Measurements from ENCODE around the gene SAT2.
"Not testable (repeated sequence)": the region's sequence is repeated elsewhere in the genome, so short reads cannot be mapped to it uniquely, and the experiment has no call there.

SAT2 gene

GRCh38 chr17:7633093-7633492 lies 5.5 kb upstream of the SAT2 start:
- DNase-seq, result no peak

DNA sequence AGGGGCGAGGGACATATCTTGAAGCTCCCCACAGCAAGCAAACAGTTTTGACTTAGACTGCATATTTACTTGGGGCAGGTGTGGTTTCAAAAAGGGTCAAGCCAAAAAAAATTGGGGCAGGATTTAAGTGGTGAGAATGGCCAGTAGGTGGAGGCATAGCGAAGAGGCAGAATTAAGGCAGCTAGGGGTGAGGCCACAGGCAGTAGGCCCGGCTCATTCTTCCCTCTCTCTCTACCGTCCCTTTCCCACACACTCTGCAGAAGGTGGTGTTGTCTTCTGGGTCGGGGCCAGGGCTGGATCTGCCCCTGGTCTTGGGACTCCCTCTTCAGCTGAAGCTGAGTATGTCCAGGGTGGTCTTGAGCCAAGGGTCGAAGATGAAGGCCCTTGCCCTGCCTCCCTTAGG lies 4.9 kb upstream of the SAT2 start:
- peak; percentile 42 to 59 for DNase-seq

GRCh38 chr17:7631398-7632380 lies 4.1 kb upstream of the SAT2 start:
- no peak for DNase-seq

GRCh38 chr17:7629939-7630571 lies 2.4 kb upstream of the SAT2 start, which contains the start of gene SHBG:
Gene SHBG (plus strand): TSS chr17:7630135. CDS start chr17:7630173, 38 bp downstream.
- no peak for DNase-seq

DNA sequence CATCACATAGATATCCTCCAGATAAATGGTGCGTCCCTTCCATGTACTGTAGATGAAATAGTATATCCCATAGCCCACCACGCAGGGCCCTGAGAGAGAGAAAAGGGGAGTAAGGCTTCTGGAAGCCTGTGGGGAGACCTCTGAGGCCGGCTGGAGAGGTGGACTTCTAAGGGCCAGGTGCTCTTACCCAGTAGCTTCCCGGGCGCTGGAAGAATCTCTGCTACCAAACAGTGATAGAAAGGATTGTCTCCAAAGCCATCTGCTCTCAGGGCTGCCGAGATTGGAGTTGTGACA lies 718 bp downstream of the SAT2 start:
- no peak for DNase-seq

DNA sequence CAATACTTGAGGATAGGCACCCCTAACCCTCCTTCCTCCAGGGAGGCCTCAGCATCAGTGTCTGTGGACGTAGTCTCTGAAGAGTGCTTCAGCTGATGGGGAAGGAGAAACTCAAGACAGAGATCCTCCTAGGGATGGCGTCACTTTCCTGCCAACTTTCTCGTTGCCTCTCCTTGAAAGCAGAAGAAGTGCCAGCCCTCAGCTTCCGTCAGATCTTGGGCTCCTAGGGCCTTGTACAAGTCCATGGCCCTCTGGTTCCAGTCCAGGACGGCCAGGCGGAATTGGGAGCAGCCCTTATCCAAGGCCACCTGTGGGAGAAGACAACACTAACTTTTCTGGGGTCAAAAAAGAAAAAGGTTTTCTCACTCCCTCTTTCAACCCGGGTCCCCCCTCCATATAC lies 1.3 kb downstream of the SAT2 start:
- no peak for DNase-seq

DNA sequence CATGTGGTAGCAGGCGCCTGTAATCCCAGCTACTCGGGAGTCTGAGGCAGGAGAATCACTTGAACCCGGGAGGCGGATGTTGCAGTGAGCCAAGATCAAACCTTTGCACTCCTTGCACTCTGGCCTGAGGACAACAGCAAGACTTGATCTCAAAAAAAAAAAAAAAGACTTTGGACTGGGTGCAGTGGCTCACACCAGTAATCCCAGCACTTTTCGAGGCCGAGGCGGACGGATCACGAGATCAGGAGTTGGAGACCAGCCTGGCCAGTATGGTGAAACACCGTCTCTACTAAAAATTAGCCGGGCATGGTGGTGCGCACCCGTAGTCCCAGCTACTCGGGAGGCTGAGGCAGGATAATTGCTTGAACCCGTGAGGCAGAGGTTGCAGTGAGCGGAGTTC lies 1.9 kb downstream of the SAT2 start:
- not testable (repeated sequence) for DNase-seq

DNA sequence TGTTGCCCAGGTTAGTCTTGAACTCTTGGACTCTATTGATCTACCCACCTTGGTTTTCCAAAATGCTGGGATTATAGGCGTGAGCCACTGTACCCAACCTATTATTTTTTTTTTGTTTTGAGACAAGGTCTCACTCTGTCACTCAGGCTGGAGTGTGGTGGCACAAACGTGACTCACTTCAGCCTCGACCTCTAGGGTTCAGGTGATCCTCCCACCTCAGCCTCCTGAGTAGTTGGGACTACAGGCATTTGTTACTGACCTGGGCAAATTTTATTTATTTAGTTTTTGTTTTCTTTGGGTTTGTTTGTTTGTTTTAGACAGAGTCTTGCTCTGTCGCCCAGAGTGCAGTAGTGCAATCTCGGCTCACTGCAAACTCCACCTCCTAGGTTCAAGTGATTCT lies 4.0 kb downstream of the SAT2 start:
- no peak for DNase-seq

- DNase-seq, result no peak
Observed at GRCh38 chr17:7620835-7621234, 6.8 kb downstream of the SAT2 start.

DNA sequence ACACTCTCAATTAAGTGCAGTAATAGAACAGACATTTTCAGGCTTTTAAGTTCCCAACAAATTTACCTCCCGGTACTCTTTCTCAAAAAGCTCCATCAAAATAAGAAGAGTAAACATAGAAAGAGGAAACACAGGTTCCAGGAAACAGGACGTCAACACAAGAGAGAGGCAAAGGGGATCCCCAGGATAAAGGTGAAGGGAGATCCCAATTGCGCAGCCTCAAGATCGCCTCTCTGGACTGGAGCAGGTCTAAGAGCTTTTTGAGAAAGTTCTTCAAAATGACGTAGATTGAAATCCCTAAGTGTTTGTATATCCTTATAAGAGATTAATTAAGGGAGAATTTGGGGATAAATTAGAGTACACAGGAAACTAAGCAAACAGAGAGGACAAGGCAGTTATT lies 9.0 kb downstream of the SAT2 start:
- no peak for DNase-seq

DNA sequence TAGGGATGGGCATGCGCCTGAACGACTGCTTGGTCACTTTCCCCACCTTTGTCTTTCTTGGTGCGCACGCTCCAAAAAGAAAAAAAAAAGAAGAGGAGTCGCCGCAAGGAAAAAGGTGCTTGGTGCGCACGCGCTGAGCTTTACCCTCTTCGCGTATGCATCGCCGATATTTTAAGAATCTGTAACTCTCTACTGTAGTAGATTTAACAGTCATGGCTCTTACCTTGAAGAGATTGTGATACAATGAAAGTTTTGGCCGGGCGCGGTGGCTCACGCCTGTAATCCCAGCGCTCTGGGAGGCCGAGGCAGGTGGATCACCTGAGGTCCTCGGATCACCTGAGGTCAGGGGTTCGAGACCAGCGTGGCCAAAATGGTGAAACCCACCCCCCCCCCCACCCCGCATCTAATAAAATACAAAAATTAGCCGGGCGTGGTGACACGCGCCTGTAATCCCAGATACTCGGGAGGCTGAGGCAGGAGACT lies 12.3 kb downstream of the SAT2 start:
- DNase-seq, result no peak

DNA sequence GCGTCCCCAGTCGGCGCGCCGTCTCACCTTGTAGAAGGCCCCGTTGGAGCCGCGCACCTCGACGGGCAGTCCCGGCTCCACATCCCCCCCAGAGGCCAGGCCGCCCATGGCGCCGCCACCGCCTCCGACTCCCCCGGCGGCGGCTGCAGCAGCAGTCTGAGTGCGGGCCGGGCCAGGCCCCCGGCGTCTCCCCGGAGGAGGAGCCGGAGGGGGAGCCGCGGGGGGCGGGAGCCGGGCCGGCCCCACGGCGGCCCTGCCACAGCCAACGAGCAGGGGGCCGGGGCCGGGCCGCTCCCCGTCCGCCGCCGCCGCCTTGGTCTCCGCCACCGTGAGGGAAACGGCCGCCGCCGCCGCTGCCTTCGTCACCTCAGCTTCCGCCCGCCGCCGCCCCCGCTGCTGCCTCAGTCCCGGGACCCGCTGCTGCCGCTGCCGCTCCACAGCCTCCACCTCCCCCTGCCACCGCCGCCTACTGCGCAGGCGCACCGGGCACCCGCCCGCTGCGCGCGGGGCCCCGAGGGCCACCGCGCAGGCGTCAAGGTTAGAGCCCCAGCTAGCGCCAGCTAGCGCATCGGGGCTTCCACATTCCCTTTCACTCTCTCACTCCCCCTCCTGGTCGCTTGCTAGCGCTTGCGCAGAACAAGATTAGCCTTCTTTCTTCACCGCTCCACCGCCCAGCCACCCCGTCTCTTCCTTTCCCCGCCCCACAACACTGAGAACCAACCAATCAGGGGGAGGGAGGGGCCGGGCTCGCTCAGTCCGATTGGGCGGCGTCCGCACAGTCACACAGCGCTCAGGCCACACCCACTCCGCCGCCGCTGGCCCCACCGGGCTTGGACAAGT lies 13.0 kb downstream of the SAT2 start, which contains the start of gene FXR2:
Gene FXR2 (minus strand): TSS at position 473 of the 840 bp plus-strand sequence. CDS start 365 bp downstream, at position 108.
- DNase-seq, result peak; percentile 93 to 97

GRCh38 chr17:7613769-7614424 lies 13.7 kb downstream of the SAT2 start:
- no peak for DNase-seq

GRCh38 chr17:7612294-7612640 lies 15.4 kb downstream of the SAT2 start:
- no peak for DNase-seq

- DNase-seq, result no peak
Observed at GRCh38 chr17:7611635-7612293, 15.9 kb downstream of the SAT2 start.

DNA sequence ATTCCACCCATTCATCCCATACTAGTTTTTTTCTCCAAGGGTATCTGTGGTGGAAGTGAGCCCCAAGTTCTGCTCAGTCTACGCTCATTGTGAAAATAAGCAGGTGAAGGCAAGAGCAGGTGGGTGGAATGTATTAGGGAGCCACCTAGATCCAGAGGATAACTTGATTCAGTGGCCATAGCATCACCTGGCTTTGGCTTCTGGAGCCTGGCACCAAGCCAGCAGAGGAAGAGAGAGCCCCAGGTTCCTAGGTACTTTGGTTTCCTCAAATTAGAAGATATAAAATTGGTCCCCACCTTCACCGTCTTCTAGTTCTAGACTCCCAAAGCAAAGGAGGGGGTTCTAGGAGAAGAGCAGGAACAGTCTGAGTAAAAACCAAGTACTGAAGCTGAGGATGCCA lies 17.0 kb downstream of the SAT2 start:
- no peak for DNase-seq

DNA sequence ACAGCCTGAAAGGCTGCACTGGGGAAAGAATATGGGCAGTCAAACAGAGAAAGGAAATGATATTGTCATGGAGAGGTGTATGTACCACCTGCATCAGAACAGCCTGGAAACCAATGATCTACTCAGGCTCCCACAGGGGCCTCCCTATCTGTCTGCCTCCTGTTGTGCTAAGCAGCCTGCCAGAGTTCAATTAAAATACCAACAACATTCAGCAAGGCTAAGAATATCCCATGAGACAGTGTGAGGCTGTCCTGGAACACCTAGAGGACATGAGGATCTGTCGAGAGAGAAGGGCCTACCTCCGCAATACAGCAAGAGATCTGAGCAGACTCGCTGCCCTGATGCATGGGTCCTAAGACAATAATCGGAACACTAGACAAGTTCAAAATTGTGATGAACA lies 21.3 kb downstream of the SAT2 start:
- no peak for DNase-seq

- DNase-seq, result not testable (repeated sequence)
Observed at GRCh38 chr17:7597561-7597960, 30.1 kb downstream of the SAT2 start.

- DNase-seq, result no peak
Observed at GRCh38 chr17:7593296-7593695, 34.3 kb downstream of the SAT2 start.

- no peak for DNase-seq
Observed at GRCh38 chr17:7592422-7593021, 35.1 kb downstream of the SAT2 start.

DNA sequence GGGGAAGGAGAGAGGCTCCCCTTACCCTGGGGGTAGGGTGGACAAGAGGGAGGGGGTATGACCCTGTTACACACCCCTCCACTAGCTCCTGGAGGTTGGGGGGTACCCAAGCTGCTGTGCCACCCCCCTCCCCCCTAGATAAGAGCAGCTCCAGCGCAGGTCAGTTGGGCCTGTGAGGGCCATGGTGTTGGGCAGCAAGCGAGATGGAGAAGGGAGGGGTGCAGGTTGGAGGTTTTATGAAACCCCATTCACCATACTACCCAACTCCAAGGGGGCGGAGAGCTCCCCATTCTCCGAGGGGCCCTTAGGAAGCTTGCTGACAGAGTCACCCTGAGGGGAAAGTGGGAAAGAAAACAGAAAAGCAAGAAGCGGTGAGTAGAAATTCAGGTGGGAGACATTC lies 36.0 kb downstream of the SAT2 start:
- no peak for DNase-seq

DNA sequence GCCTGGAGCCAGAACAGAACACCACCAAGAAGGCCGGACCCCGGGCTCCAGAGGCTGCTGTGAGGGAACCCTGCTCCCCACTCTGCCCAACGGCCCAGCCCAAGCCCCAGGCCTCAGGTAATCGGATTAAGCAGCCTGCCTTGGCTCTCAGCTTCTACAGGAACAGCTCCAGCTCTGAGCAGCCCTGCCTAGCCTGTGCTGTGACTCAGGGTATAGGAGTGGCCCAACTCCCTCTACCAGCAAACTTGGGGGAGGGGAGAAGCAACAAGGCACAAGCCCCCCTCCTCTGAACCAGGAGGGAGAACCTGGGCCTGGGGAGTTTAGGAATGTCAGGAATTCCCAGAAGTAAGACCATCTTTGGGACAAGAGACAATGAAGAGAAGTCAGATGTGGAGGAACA lies 36.9 kb downstream of the SAT2 start:
- no peak for DNase-seq
